Central memory CD8-positive, alpha-beta T cell (primary cell): ENCODE measurements around the gene PACSIN2.
"Not testable (repeated sequence)": the region's sequence is repeated elsewhere in the genome, so short reads cannot be mapped to it uniquely, and the experiment has no call there.

Experiments used
- ATAC-seq: fragments of 150-1000 bp; cut with Tn5 transposase; replicated peaks from 2 replicates; pipeline ENCODE4 v1.10.0; 2022; ENCODE audit warnings: mild to moderate bottlenecking, moderate FRiP score, moderate number of reproducible peaks; ENCODE audit not compliant: poor library complexity, severe bottlenecking; ENCODE audit errors: extremely low read depth
- DNase-seq, 2 donors: peaks; one replicate each; pipeline ENCODE4 v3.0.0; 2021; ENCODE audit warnings: low spot score in 2 of 2
- H3K27ac Mint-ChIP-seq: one replicate; pipeline ENCODE4 v1.8.0; 2022; ENCODE audit warnings: low read depth, mild to moderate bottlenecking, moderate library complexity, mixed read lengths
- H3K27me3 Mint-ChIP-seq: one replicate; pipeline ENCODE4 v1.8.0; 2022; ENCODE audit warnings: mixed read lengths
- H3K36me3 Mint-ChIP-seq: one replicate; pipeline ENCODE4 v1.8.0; 2022; ENCODE audit warnings: mild to moderate bottlenecking, moderate library complexity, mixed read lengths; ENCODE audit not compliant: insufficient read depth
- H3K4me1 Mint-ChIP-seq: one replicate; pipeline ENCODE4 v1.8.0; 2022; ENCODE audit warnings: mixed read lengths
- H3K4me3 Mint-ChIP-seq: one replicate; pipeline ENCODE4 v1.8.0; 2022; ENCODE audit warnings: mild to moderate bottlenecking, moderate library complexity, mixed read lengths
- H3K9me3 Mint-ChIP-seq: one replicate; pipeline ENCODE4 v1.8.0; 2022; ENCODE audit warnings: mixed read lengths

The PACSIN2 gene

DNA sequence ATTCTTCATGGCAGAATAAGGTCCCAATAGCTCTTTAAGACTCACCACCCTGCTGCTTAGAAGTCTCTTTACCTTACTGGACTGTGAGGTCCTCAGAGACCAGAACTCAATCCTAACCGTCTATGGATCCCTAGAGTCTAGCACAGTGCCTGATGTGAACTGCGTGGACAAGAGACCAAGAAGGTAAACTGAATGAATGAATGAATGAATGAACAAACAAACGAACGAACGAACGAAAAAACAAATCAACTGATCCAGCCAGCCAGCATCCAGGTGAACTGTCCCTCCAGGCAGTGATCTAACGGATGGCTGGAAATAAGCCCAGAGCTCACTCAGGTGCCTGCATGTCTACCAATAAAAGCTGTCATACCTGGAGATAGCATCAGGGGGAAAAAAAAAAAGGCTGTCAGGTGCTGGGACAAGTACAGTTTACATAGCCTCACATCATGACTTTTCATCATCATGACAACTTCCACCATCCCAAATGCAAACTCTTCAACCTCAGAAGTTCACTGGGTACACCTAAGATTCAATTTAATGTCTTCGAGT is 59.8 kb downstream of the PACSIN2 start:
- Mint-ChIP-seq H3K27me3 (no peaks in the 10 kb centered on the region), H3K27ac (no peak overlapping the region), H3K4me3 (no peak overlapping the region), H3K9me3 (no peaks in the 10 kb centered on the region), H3K36me3 (peaks cover 6% of the 10 kb centered on the region), H3K4me1 (peaks cover 55% of the 10 kb centered on the region)
- ATAC-seq (no peak), DNase-seq (no peak)

DNA sequence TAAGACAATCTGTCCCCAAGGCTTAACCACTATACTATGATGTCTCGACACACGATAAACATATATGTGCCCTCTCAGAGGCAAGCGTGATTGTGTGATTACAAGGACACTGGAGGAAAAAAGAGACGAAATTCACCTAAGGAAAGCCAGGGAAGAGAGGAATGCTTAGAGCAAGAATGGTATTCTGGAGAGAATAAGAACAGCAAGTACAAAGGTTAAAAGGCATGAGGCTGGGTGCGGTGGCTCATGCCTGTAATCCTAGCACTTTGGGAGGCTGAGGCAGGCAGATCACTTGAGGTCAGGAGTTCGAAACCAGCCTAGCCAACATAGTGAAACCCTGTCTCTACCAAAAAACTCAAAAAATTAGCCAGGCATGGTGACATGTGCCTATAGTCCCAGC is 61.2 kb downstream of the PACSIN2 start:
- H3K4me3 Mint-ChIP-seq, H3K9me3 Mint-ChIP-seq, H3K27me3 Mint-ChIP-seq, DNase-seq, ATAC-seq, H3K36me3 Mint-ChIP-seq, H3K27ac Mint-ChIP-seq: not testable (repeated sequence)
- H3K4me1 Mint-ChIP-seq = peaks cover 53% of the 10 kb centered on the region

DNA sequence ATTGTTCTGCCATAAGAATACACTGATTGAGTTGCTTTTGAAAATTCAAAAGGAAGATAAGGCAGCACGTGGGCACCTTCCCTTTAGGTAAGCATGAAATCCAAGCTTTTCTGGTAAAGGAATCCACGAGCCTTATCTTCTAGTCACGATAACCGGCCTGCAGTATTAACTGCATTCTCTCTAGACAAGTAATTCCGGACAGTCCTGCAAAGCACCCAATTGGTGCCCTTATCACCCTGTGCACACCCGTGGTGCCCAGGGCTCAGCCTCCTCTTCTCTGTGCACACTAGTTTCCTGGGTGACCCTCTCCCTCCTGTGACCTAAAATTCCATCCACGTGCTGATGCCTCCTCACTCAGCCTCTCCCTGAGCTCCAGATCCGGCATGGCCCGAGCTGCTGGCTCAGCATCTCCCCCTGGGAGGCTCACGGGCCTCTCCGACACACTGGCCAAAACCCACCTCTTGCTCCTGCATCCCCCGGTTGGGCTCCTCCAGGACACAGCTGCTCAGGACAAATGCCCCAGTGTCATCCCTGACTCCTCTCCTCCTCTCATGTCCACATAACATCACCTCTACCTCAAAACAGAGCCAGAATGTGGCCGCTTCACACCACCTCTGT is 63.7 kb downstream of the PACSIN2 start:
- no peak for ATAC-seq
- H3K4me1 Mint-ChIP-seq = peaks cover 61% of the 10 kb centered on the region

DNA sequence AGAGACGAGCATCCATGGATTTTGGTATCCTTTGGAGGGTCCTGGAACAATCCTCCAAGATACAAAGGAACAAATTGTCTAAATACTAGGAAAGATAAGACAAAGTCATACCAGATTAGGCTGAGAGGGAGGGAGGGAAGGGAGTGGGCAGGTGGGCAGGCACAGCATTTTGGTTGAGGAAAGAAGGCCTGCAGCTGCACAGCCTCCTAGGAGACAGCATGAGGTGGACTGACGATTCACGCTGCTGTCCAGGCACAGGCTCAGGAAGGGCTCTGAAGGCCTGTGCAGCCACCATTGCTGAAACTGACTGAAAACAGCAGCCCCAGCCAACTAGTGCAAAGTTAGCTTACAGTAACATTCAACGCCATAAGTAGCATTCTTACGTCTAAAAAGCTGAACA is 64.7 kb downstream of the PACSIN2 start:
- no peak for ATAC-seq
- Mint-ChIP-seq H3K27ac (no peak overlapping the region), H3K4me3 (no peak overlapping the region), H3K4me1 (peaks cover 69% of the 10 kb centered on the region), H3K27me3 (no peaks in the 10 kb centered on the region), H3K36me3 (peaks cover 4% of the 10 kb centered on the region), H3K9me3 (no peaks in the 10 kb centered on the region)
- DNase-seq = no peak

More for the DNA sequence above, 63.7 kb downstream of the PACSIN2 start:
- Mint-ChIP-seq H3K27ac (no peak overlapping the region), H3K27me3 (no peaks in the 10 kb centered on the region), H3K36me3 (peaks cover 1% of the 10 kb centered on the region), H3K4me3 (peak overlapping the region; percentile 9), H3K9me3 (no peaks in the 10 kb centered on the region)
- no peak for DNase-seq

DNA sequence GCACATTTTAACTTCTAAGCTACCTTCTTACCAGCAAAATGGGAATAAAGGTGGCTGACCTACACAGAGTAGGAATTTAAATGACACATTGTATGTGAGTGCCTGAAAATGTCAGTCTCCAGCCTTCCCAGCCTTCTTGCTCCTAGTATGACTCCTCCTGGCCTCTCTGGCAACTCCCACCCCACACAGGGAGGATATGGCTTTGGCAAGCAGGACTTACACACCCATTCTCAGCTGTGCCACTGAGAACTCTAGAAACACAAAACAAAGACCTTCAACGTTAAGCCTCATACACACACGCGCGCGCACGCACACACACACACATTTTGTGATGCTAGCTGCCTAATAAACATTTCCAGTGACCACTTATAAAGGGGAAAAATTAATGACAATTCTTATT is 65.8 kb downstream of the PACSIN2 start:
- Mint-ChIP-seq H3K9me3 (no peaks in the 10 kb centered on the region), H3K27ac (no peak overlapping the region), H3K36me3 (peaks cover 7% of the 10 kb centered on the region), H3K4me3 (no peak overlapping the region), H3K4me1 (peaks cover 71% of the 10 kb centered on the region), H3K27me3 (no peaks in the 10 kb centered on the region)
- ATAC-seq = no peak
- no peak for DNase-seq

DNA sequence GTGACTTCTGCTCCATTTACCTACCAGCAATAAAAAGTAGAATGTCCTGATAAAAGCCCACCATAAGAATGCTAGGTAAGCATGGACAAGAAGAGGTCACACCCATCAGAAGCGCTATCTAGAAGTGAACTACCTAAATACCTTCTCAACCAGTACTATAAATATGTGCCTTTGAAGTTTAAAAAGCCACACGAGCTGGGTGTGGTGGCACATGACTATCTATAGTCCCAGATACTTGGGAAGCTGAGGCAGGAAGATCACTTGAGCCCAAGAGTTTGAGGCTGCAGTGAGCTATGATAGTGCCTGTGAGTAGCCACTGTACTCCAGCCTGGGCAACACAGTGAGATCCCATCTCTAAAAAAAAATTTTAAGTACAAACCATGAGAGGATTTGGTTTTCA is 66.7 kb downstream of the PACSIN2 start:
- no peak for ATAC-seq
- H3K9me3 Mint-ChIP-seq = no peaks in the 10 kb centered on the region
- H3K4me3 Mint-ChIP-seq = no peak overlapping the region
- H3K36me3 Mint-ChIP-seq = peaks cover 7% of the 10 kb centered on the region
- no peak overlapping the region for H3K27ac Mint-ChIP-seq
- no peaks in the 10 kb centered on the region for H3K27me3 Mint-ChIP-seq
- H3K4me1 Mint-ChIP-seq = peaks cover 65% of the 10 kb centered on the region
- DNase-seq = no peak

DNA sequence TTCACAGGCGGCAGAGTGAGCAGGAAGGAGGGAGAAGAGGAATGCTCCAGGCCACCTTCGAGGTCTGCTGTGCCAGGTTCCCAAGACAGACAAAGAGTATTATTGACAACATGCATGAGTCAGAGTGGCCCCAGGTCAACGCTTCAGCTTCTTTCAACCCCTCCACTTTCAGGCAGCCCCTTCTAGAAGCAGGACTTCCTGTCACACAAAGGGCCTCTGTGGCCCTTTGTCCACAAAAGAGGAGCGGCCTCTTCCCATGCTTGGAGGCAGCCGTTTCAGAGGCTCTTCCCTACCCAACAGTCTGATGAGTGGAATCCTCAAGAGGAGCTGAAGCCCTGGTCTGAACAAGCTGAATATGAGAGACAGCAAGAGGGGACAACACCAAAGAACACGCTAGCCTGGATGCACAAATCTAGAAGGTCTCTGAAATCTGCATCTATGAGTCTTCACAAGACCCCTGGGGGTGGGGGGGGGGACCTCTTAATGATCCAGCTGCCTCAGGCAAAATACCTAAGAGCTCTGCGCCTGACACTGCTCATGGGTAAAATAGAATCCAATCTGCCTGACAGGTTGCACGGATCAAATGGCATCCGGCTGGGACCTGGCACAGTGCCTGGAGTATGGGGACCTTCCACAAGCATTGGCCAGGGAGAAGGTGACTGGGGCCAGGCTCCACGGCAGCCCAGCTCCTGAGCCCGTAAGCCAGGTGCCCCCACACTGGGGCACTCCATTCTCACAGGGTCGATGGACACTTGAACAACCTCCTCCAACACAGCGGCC is 67.5 kb downstream of the PACSIN2 start:
- Mint-ChIP-seq H3K36me3 (peaks cover 9% of the 10 kb centered on the region), H3K4me1 (peaks cover 62% of the 10 kb centered on the region), H3K27ac (peak overlapping the region; percentile 66), H3K27me3 (no peaks in the 10 kb centered on the region), H3K9me3 (no peaks in the 10 kb centered on the region), H3K4me3 (no peak overlapping the region)
- no peak for ATAC-seq
- DNase-seq = no peak

DNA sequence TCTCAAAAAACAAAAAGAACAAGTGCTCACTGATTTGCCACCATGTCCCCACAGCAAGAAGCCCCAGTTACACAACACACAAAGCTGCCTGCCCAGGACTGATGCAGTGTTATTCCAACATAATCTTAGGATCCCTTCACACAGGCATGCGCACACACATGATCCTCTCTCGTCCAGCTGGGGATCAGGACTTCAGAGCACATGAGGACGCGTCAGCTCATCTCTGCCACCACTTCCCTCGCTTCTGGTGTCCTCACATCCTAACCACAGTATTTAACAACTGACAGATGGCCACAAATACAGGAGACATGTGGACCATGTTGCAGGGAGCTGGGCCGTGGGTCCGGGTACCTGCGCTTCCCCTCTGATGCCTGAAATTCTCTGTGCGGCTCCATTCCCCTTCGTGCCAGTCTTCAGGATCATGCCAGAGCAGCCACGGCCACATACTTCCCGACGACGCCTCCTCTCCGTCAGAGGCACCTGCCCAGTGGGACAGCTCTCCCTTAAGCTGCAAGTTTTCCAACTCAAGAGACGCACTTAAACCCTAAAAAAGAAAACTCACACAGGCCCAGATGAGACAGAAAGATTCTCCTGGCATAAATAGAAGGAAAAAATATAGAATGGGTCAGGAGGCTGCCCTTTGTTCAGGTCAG is 68.3 kb downstream of the PACSIN2 start:
- H3K27me3 Mint-ChIP-seq = no peaks in the 10 kb centered on the region
- peaks cover 57% of the 10 kb centered on the region for H3K4me1 Mint-ChIP-seq
- no peak overlapping the region for H3K4me3 Mint-ChIP-seq
- H3K9me3 Mint-ChIP-seq = no peaks in the 10 kb centered on the region
- peaks cover 9% of the 10 kb centered on the region for H3K36me3 Mint-ChIP-seq
- ATAC-seq (no peak), DNase-seq (no peak)
- peak overlapping the region; percentile 66 for H3K27ac Mint-ChIP-seq

DNA sequence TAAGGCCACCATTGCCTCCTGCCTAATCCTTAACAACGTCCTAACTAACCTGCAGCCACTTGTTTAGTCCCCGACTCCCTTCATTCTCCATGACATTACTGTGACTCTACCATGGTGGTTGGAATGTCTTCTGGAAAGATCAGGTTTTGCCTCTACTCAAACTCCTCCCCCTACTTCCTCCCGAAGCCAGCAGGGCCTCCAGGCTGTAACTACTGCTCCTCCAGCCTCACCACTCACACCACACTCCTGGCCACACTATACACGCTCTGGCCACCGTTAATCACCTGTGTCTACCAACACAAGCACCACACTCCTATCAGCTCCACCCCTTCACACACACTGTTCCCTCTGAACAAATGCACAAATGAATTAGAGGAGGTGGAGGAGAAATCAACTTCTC is 69.2 kb downstream of the PACSIN2 start:
- H3K27me3 Mint-ChIP-seq = no peaks in the 10 kb centered on the region
- no peaks in the 10 kb centered on the region for H3K9me3 Mint-ChIP-seq
- H3K4me1 Mint-ChIP-seq = peaks cover 55% of the 10 kb centered on the region
- no peak overlapping the region for H3K4me3 Mint-ChIP-seq
- peaks cover 11% of the 10 kb centered on the region for H3K36me3 Mint-ChIP-seq
- DNase-seq (no peak), ATAC-seq (no peak)
- H3K27ac Mint-ChIP-seq = peak overlapping the region; percentile 5

DNA sequence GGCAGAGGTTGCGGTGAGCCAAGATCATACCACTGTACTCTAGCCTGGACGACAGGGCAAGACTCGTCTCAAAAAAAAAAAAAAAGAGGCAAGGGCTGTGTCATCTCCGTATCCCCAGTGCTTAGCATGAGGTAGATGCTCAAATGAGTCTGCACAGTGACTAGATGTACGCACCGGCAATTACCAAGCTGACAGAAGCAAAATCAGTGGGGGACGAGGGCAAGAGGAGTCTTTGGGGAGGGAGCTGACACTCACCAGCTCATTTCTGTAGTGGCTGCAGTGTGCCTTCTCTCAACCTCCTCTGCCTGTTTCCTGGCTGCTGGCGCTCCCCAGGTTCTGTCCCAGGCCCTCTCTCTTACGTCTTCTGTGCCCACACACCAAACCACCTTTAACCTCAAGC is 69.9 kb downstream of the PACSIN2 start:
- no peak for DNase-seq
- H3K4me3 Mint-ChIP-seq = no peak overlapping the region
- no peaks in the 10 kb centered on the region for H3K9me3 Mint-ChIP-seq
- H3K27ac Mint-ChIP-seq = no peak overlapping the region
- H3K27me3 Mint-ChIP-seq = no peaks in the 10 kb centered on the region
- no peak for ATAC-seq
- H3K36me3 Mint-ChIP-seq = peaks cover 11% of the 10 kb centered on the region
- H3K4me1 Mint-ChIP-seq = peaks cover 58% of the 10 kb centered on the region

DNA sequence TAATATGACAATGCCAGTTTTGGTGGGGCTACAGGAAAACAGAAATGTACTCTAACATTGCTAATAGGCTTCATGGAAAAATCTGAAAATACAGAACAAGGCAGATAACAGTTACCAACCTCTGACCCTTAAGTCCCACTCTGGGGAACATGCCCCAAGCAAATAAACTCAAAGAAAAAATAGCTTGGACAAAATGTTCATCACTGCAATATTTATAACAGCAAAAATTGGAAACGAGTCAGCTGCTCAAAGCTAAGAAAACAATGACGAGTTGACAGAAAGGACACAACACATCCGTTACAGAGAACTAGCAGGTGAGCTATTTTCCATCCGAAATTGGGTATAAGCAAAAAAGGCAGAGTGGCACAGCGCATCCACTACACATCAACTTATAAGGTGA is 70.5 kb downstream of the PACSIN2 start:
- Mint-ChIP-seq H3K36me3 (peaks cover 11% of the 10 kb centered on the region), H3K27ac (no peak overlapping the region), H3K27me3 (no peaks in the 10 kb centered on the region), H3K4me3 (no peak overlapping the region), H3K9me3 (no peaks in the 10 kb centered on the region), H3K4me1 (peaks cover 52% of the 10 kb centered on the region)
- DNase-seq (no peak), ATAC-seq (no peak)

DNA sequence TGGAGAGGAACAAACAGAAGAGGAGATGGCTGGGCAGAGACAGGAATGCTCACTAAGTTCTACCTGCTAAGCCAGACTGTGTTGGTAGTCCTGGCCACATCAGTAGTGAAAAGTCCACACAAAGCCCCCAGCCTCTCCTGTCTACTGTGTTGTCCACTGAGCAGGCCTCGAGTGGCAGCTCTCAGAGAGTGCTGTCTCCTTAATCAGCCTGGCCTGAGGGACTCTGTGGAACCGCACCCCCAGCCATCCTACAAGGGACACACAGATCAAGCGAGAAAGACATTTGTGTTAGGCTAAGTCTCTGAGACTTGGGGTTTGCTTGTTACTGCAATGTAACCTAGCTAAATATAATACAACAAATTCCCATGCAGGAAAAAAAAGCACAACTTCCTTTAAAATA is 71.0 kb downstream of the PACSIN2 start:
- ATAC-seq (no peak), DNase-seq (no peak)
- Mint-ChIP-seq H3K4me1 (peaks cover 47% of the 10 kb centered on the region), H3K27me3 (no peaks in the 10 kb centered on the region), H3K27ac (no peak overlapping the region), H3K4me3 (no peak overlapping the region), H3K36me3 (peaks cover 11% of the 10 kb centered on the region), H3K9me3 (no peaks in the 10 kb centered on the region)

DNA sequence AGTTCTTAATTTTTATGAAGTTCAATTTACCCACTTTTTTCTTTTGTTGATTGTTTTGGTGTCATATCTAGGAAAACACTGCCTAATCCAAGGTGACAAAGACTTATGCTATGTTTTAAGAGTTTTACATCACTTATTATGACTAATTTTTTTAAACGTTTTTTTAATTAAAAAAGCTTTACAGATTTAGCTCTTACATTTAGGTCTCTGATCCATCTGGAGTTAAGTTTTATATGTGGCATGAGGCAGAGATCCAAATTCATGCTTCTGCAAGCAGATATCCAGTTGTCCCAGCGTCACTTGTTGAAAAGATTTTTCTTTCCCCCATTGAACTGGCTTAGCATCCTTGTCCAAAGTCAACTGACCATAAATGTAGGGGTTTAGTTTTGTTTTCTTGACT is 72.6 kb downstream of the PACSIN2 start:
- H3K36me3 Mint-ChIP-seq = peaks cover 12% of the 10 kb centered on the region
- H3K4me3 Mint-ChIP-seq = no peak overlapping the region
- H3K4me1 Mint-ChIP-seq = peaks cover 51% of the 10 kb centered on the region
- no peaks in the 10 kb centered on the region for H3K27me3 Mint-ChIP-seq
- no peak for DNase-seq
- H3K9me3 Mint-ChIP-seq = no peaks in the 10 kb centered on the region
- no peak overlapping the region for H3K27ac Mint-ChIP-seq
- ATAC-seq = no peak
